SK-N-SH (cell line): ENCODE measurements around the gene TM9SF1.

Experiments
- EP300 ChIP-seq, 2 experiments: IDR thresholded peaks; 2 replicates each; pipeline versions ENCODE4 v1.4.0 to v1.6.1; 2012; ENCODE audit warnings: borderline replicate concordance in 1 of 2, low read depth in 1 of 2, low read length in 1 of 2
- SIN3A ChIP-seq: IDR thresholded peaks from 2 replicates; pipeline ENCODE4 v1.6.1; 2012; ENCODE audit warnings: low read depth, mild to moderate bottlenecking, low read length, moderate library complexity, borderline replicate concordance
- YY1 ChIP-seq: IDR thresholded peaks from 2 replicates; pipeline ENCODE4 v1.4.0; 2012; ENCODE audit warnings: low read depth, mild to moderate bottlenecking
- TF ChIP-seq, protein P1 (sequence below): fragments of 200-600 bp; sonication (generic); IDR thresholded peaks from 2 replicates; pipeline ENCODE4 v1.6.1; 2017; ENCODE audit warnings: antibody characterized with exemption, mild to moderate bottlenecking, moderate library complexity

DNA sequence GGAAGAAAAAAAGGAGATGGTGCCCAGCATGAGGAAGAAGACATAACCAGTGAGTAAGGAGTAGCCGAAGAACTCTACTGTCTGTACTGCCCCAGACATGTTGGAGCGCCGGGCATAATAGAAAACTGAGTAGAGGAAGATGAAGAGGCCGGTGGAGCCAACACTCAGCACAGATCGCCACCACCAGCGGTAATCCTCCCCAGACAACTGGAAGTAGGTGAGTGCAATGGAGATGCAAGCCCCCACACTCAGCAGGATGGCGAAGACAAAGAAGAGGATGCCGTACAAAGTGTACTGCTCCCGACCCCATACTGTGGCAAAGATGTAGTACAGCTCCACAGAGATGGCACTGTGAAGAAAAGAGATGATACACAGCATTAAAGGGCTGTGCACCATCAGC is 5.8 kb downstream of the TM9SF1 start:
- TF ChIP-seq SIN3A (no peak), YY1 (no peak), EP300 (IDR thresholded peaks at IDR 0.05; ENCODE audit: borderline replicate concordance in 1 of 2, low read depth in 1 of 2, low read length in 1 of 2) (no peak)
- TF ChIP-seq, protein P1, sequence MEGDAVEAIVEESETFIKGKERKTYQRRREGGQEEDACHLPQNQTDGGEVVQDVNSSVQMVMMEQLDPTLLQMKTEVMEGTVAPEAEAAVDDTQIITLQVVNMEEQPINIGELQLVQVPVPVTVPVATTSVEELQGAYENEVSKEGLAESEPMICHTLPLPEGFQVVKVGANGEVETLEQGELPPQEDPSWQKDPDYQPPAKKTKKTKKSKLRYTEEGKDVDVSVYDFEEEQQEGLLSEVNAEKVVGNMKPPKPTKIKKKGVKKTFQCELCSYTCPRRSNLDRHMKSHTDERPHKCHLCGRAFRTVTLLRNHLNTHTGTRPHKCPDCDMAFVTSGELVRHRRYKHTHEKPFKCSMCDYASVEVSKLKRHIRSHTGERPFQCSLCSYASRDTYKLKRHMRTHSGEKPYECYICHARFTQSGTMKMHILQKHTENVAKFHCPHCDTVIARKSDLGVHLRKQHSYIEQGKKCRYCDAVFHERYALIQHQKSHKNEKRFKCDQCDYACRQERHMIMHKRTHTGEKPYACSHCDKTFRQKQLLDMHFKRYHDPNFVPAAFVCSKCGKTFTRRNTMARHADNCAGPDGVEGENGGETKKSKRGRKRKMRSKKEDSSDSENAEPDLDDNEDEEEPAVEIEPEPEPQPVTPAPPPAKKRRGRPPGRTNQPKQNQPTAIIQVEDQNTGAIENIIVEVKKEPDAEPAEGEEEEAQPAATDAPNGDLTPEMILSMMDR, result no peak
